ENCODE data around the gene C17orf113. TPM values are rescaled to one million over a fixed set of nuclear protein-coding genes. Genes with fewer than 3 reads are reported as not detected.

Gene C17orf113
- total RNA-seq, 4 donors from 2014 or later: 0.37 to 4.1 (median 3.7) TPM; not detected in 1

- 3% methylated on average over 5 of the region's 7 CpGs; no CpG with 5 or more reads in 1 of the 2 donors for WGBS, 2 donors (ENCODE audit: low coverage in 1 of 2)
- peaks cover 0 to 14% (median 4%) of the 10 kb centered on the region in 4 donors for H3K4me1 ChIP-seq
- in situ Hi-C loops (cut with MboI; ENCODE audit: low pct_ligation_motif_present in 1 of 4, low pct_unique_long_range_greater_than_20kb in 1 of 4, low sequenced_read_pairs in 3 of 4): no loop called here
- no peaks in the 10 kb centered on the region for H3K36me3 ChIP-seq
- H3K27me3 ChIP-seq: peaks cover 13% of the 10 kb centered on the region
- peak overlapping the region; percentile 67 to 74 (median 72) for H3K4me3 ChIP-seq
- no peaks in the 10 kb centered on the region for H3K9me3 ChIP-seq
- TF ChIP-seq POLR2AphosphoS5 (IDR thresholded peaks at IDR 0.05) (peak in 1 of 3 donors; percentile 36), EP300 (IDR thresholded peaks at IDR 0.05; ENCODE audit: low read depth) (no peak), POLR2A (IDR thresholded peaks at IDR 0.05) (no peak), CTCF (IDR thresholded peaks at IDR 0.05) (peak in 1 of 5 experiments; percentile 7)
- H3K27ac ChIP-seq: peak overlapping the region; percentile 15 to 65 (median 48)
- intact Hi-C loops (cut with DNase I; ENCODE audit: low total_unique reads): no loop called here
- no peak for DNase-seq
These were observed 488 bp downstream of the C17orf113 start for GRCh38 chr17:42049834-42050392.

GRCh38 chr17:42047343-42047742, 3.1 kb downstream of the C17orf113 start:
- TF ChIP-seq EP300 (IDR thresholded peaks at IDR 0.05; ENCODE audit: low read depth) (no peak), POLR2A (IDR thresholded peaks at IDR 0.05) (no peak), POLR2AphosphoS5 (IDR thresholded peaks at IDR 0.05) (no peak)
- WGBS, 2 donors (ENCODE audit: low coverage in 1 of 2): 50 to 86% methylated on average over 2 to 12 of the region's 12 CpGs

DNA sequence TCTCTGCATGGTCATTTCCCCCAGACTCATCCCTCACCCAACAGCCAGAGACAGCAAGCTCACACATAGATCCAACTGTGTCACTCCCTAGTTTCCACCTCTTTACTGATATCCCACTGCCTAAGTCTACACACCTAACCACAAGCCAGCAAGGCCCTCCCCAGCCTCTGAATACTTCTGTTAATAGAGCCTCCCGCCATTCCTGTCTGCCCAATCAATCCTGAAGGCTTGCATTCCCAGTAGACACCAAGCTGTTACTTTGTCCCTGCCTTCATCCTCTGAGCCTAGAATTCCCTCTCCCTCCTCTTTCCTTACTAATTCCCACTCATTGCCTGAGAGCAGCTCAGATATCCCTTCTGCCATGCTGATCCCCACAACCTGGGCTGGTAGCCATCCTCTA, 4.7 kb downstream of the C17orf113 start:
- H3K36me3 ChIP-seq: no peaks in the 10 kb centered on the region
- peaks cover 0 to 9% (median under 1%) of the 10 kb centered on the region in 4 donors for H3K4me1 ChIP-seq
- no peak overlapping the region for H3K27ac ChIP-seq
- H3K27me3 ChIP-seq: no peaks in the 10 kb centered on the region
- 88% methylated on average over 1 of the region's 1 CpG; no CpG with 5 or more reads in 1 of the 2 donors for WGBS, 2 donors (ENCODE audit: low coverage in 1 of 2)
- H3K9me3 ChIP-seq: no peaks in the 10 kb centered on the region
- TF ChIP-seq POLR2AphosphoS5 (IDR thresholded peaks at IDR 0.05) (no peak), EP300 (IDR thresholded peaks at IDR 0.05; ENCODE audit: low read depth) (no peak), POLR2A (IDR thresholded peaks at IDR 0.05) (no peak), CTCF (IDR thresholded peaks at IDR 0.05) (no peak)
- in situ Hi-C loops (cut with MboI; ENCODE audit: low pct_ligation_motif_present in 1 of 4, low pct_unique_long_range_greater_than_20kb in 1 of 4, low sequenced_read_pairs in 3 of 4): no loop called here
- no peak for DNase-seq
- H3K4me3 ChIP-seq: no peak overlapping the region
- intact Hi-C loops (cut with DNase I; ENCODE audit: low total_unique reads): no loop called here

More at GRCh38 chr17:42047343-42047742, 3.1 kb downstream of the C17orf113 start:
- intact Hi-C loops (cut with DNase I; ENCODE audit: low total_unique reads): no loop called here
- no peak overlapping the region for H3K4me3 ChIP-seq
- no peak for DNase-seq
- in situ Hi-C loops (cut with MboI; ENCODE audit: low pct_ligation_motif_present in 1 of 4, low pct_unique_long_range_greater_than_20kb in 1 of 4, low sequenced_read_pairs in 3 of 4): no loop called here
- H3K27me3 ChIP-seq: no peaks in the 10 kb centered on the region
- no peaks in the 10 kb centered on the region for H3K36me3 ChIP-seq
- no peak overlapping the region for H3K27ac ChIP-seq
- no peaks in the 10 kb centered on the region for H3K9me3 ChIP-seq
- H3K4me1 ChIP-seq: peaks cover 0 to 14% (median 4%) of the 10 kb centered on the region in 4 donors

DNA sequence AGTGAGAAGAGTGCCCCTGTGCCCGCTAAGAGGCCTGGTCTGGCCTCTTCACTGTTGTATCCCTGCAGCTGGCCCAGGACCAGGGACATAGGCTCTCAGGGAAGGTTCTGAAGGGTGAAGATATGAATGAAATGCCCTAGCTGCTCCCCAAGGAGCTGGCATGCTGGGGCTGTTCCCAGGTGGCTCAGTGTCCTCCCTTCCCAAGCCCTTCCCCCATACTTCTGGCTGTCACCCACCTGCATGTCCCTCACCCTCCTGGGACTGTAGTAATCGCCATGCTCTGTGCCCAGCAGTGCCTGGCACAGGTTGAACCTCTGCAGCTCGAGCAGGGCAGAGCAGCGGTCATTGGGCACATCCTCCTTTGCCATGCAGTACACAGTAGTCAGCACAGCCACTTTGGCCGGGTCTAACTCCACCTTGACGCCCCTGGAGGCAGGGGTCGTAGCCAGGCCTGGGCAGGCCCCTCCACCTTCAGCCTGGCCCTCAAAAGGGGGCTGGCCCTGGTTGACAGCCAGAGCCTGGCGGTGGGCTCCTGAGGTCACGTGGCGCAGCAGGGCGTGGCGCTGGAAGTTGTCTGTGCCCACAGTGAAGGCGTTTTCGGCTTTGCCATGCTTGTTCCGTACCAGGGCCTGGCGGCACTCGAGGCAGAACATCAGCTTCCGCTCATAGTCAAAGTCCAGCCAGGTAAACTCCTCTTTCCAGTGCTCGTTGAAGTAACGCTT, 7.6 kb downstream of the C17orf113 start:
- in situ Hi-C loops (cut with MboI; ENCODE audit: low pct_ligation_motif_present in 1 of 4, low pct_unique_long_range_greater_than_20kb in 1 of 4, low sequenced_read_pairs in 3 of 4) (no loop called here), intact Hi-C loops (cut with DNase I; ENCODE audit: low total_unique reads) (no loop called here)
- peaks cover 0 to 6% (median 4%) of the 10 kb centered on the region in 4 donors for H3K4me1 ChIP-seq
- H3K27me3 ChIP-seq: peaks cover 7% of the 10 kb centered on the region
- DNase-seq: no peak
- no peak overlapping the region for H3K27ac ChIP-seq
- no peak overlapping the region for H3K4me3 ChIP-seq
- no peaks in the 10 kb centered on the region for H3K36me3 ChIP-seq
- WGBS, 2 donors (ENCODE audit: low coverage in 1 of 2): 94% methylated on average over 18 of the region's 20 CpGs; no CpG with 5 or more reads in 1 of the 2 donors
- TF ChIP-seq CTCF (IDR thresholded peaks at IDR 0.05) (no peak), EP300 (IDR thresholded peaks at IDR 0.05; ENCODE audit: low read depth) (no peak), POLR2AphosphoS5 (IDR thresholded peaks at IDR 0.05) (no peak), POLR2A (IDR thresholded peaks at IDR 0.05) (no peak)
- H3K9me3 ChIP-seq: no peaks in the 10 kb centered on the region
